Smooth muscle cell (in vitro differentiated cells): Measurements from ENCODE around the gene TTC9C. TPM values are rescaled to one million over a fixed set of nuclear protein-coding genes. Genes with fewer than 3 reads are reported as not detected.
"Not testable (repeated sequence)": the region's sequence is repeated elsewhere in the genome, so short reads cannot be mapped to it uniquely, and the experiment has no call there.

Source experiments
- DNase-seq: peaks from one replicate; lab custom pipeline; 2025; ENCODE audit not compliant: unreplicated experiment; lab: John Stamatoyannopoulos, UW
- H2AFZ ChIP-seq: fragments of 200-600 bp; sonication (generic); 2 replicates; pipeline ENCODE4 v1.6.0; 2016; ENCODE audit warnings: antibody characterized with exemption, low read depth, mild to moderate bottlenecking
- H3F3A ChIP-seq: fragments of 200-600 bp; sonication (generic); 2 replicates; pipeline ENCODE4 v1.6.0; 2017; ENCODE audit warnings: antibody characterized with exemption, low read depth
- H3K27ac ChIP-seq: fragments of 200-600 bp; sonication (generic); 2 replicates; pipeline ENCODE4 v1.5.1; 2016; ENCODE audit warnings: low read depth, mild to moderate bottlenecking
- H3K27me3 ChIP-seq: fragments of 200-600 bp; sonication (generic); 2 replicates; pipeline ENCODE4 v1.6.1; 2016; ENCODE audit warnings: low read depth, mild to moderate bottlenecking
- H3K36me3 ChIP-seq: fragments of 200-600 bp; sonication (generic); 2 replicates; pipeline ENCODE4 v1.5.1; 2016; ENCODE audit warnings: low read depth
- H3K4me1 ChIP-seq: fragments of 200-600 bp; sonication (generic); 2 replicates; pipeline ENCODE4 v1.5.1; 2016; ENCODE audit warnings: low read depth
- H3K4me2 ChIP-seq: fragments of 200-600 bp; sonication (generic); 2 replicates; pipeline ENCODE4 v1.6.0; 2016; ENCODE audit warnings: mild to moderate bottlenecking
- H3K4me3 ChIP-seq: fragments of 200-600 bp; sonication (generic); 2 replicates; pipeline ENCODE4 v1.5.1; 2016; ENCODE audit warnings: mild to moderate bottlenecking
- H3K79me2 ChIP-seq: fragments of 200-600 bp; sonication (generic); 2 replicates; pipeline ENCODE4 v1.6.0; 2016; ENCODE audit warnings: low read depth, mild to moderate bottlenecking
- H3K9ac ChIP-seq: fragments of 200-600 bp; sonication (generic); 2 replicates; pipeline ENCODE4 v1.6.0; 2016; ENCODE audit warnings: low read depth
- H3K9me3 ChIP-seq: fragments of 200-600 bp; sonication (generic); replicated peaks from 2 replicates; pipeline ENCODE4 v1.5.1; 2016; ENCODE audit warnings: low read depth
- H4K20me1 ChIP-seq: fragments of 200-600 bp; sonication (generic); 2 replicates; pipeline ENCODE4 v1.6.0; 2016; ENCODE audit warnings: low read depth
- CTCF ChIP-seq: fragments of 200-600 bp; sonication (generic); IDR thresholded peaks from 2 replicates; pipeline ENCODE4 v1.5.1; 2017; ENCODE audit warnings: borderline replicate concordance, mild to moderate bottlenecking, antibody characterized with exemption; ENCODE audit not compliant: insufficient read depth, poor library complexity, severe bottlenecking
- WGBS: methylation state at CpG from one replicate; pipeline ENCODE4 v1.1.7; 2016; ENCODE audit warnings: low lambda C conversion rate; 5-methylcytosine and 5-hydroxymethylcytosine counted together
- polyA plus RNA-seq: library from polyadenylated mRNA; unstranded; fragments of >200 nt; fragmentation: Nextera tagmentation; extraction: Ambion mirVana; gene quantifications from 2 replicates; pipeline ENCODE4 v1.2.1, GENCODE V29; 2016
- total RNA-seq: library from RNA; depleted of rRNA; stranded (reverse); fragments of >200 nt; gene quantifications from 2 replicates; pipeline ENCODE4 v1.2.3, GENCODE V29; 2014

TTC9C gene
- total and polyA plus RNA-seq, 2 experiments from 2014 or later: 20.1 to 49.3 TPM

- peaks cover 15% of the 10 kb centered on the region for H3K79me2 ChIP-seq
- DNase-seq: no peak
- H3K27me3 ChIP-seq: no peaks in the 10 kb centered on the region
- H3K27ac ChIP-seq: no peak overlapping the region
- no peaks in the 10 kb centered on the region for H3F3A ChIP-seq
- peaks cover 4% of the 10 kb centered on the region for H3K4me1 ChIP-seq
- H3K9me3 ChIP-seq: no peaks in the 10 kb centered on the region
- no peaks in the 10 kb centered on the region for H3K36me3 ChIP-seq
- TF ChIP-seq CTCF: no peak
- H3K4me3 ChIP-seq: no peak overlapping the region
- 46% methylated on average over 9 of the region's 9 CpGs for WGBS
- H3K9ac ChIP-seq: no peak overlapping the region
- no peaks in the 10 kb centered on the region for H4K20me1 ChIP-seq
- peak overlapping the region; percentile 69 for H2AFZ ChIP-seq
- H3K4me2 ChIP-seq: no peak overlapping the region
Measured at GRCh38 chr11:62757846-62758788, 29.8 kb downstream of the TTC9C start.

GRCh38 chr11:62760867-62761227 is 32.6 kb downstream of the TTC9C start:
- H3K9me3 ChIP-seq, H3K9ac ChIP-seq, DNase-seq, H3K27me3 ChIP-seq, H3K4me1 ChIP-seq, H4K20me1 ChIP-seq, H3K36me3 ChIP-seq, H2AFZ ChIP-seq, H3K27ac ChIP-seq, H3F3A ChIP-seq: not testable (repeated sequence)
- WGBS: 35% methylated on average over 9 of the region's 9 CpGs
- H3K4me3 ChIP-seq: peak overlapping the region; percentile 67
- H3K79me2 ChIP-seq: peaks cover 11% of the 10 kb centered on the region
- peak overlapping the region; percentile 97 for H3K4me2 ChIP-seq

- Histone ChIP-seq H3F3A (peaks cover 4% of the 10 kb centered on the region), H3K9ac (peak overlapping the region; percentile 43), H2AFZ (peak overlapping the region; percentile 52), H3K4me1 (peaks cover 13% of the 10 kb centered on the region), H3K4me3 (peak overlapping the region; percentile 57), H3K79me2 (peaks cover 14% of the 10 kb centered on the region), H3K4me2 (peak overlapping the region; percentile 84), H4K20me1 (no peaks in the 10 kb centered on the region), H3K36me3 (no peaks in the 10 kb centered on the region), H3K27ac (peak overlapping the region; percentile 82), H3K27me3 (no peaks in the 10 kb centered on the region), H3K9me3 (no peaks in the 10 kb centered on the region)
- no peak for TF ChIP-seq CTCF
- 16% methylated on average over 18 of the region's 18 CpGs for WGBS
- DNase-seq: no peak
Measured at GRCh38 chr11:62770778-62771143, 42.5 kb downstream of the TTC9C start.

GRCh38 chr11:62771144-62772021 is 43.1 kb downstream of the TTC9C start, which contains the start of gene TAF6L:
TSS of gene TAF6L (plus strand) at chr11:62771396. CDS start at chr11:62775784, 4,388 bp downstream.
- peaks cover 13% of the 10 kb centered on the region for H3K4me1 ChIP-seq
- peaks cover 14% of the 10 kb centered on the region for H3K79me2 ChIP-seq
- peak within 1 kb of the TSS; percentile 52 for H2AFZ ChIP-seq
- DNase-seq: peak; percentile 98
- H3K9me3 ChIP-seq: no peaks in the 10 kb centered on the region
- peak within 1 kb of the TSS; percentile 57 for H3K4me3 ChIP-seq
- WGBS: 1% methylated on average over 38 of the region's 60 CpGs
- H4K20me1 ChIP-seq: no peaks in the 10 kb centered on the region
- H3F3A ChIP-seq: peaks cover 4% of the 10 kb centered on the region
- no peaks in the 10 kb centered on the region for H3K27me3 ChIP-seq
- H3K27ac ChIP-seq: peak within 1 kb of the TSS; percentile 82
- no peak for TF ChIP-seq CTCF
- H3K4me2 ChIP-seq: peak within 1 kb of the TSS; percentile 84
- peak within 1 kb of the TSS; percentile 43 for H3K9ac ChIP-seq
- H3K36me3 ChIP-seq: no peaks in the 10 kb centered on the region
